Activated CD8-positive, alpha-beta T cell treated with anti-CD3 and anti-CD28 coated beads for 36 hours (primary cell): ENCODE measurements around the gene RSF1. TPM values are rescaled to one million over a fixed set of nuclear protein-coding genes. Genes with fewer than 3 reads are reported as not detected.
"Not testable (repeated sequence)": the region's sequence is repeated elsewhere in the genome, so short reads cannot be mapped to it uniquely, and the experiment has no call there.

Experiments
- ATAC-seq: fragments of 200-7000 bp; cut with Tn5 transposase; one replicate; pipeline ENCODE4 v1.10.0; 2021; ENCODE audit warnings: mild to moderate bottlenecking, moderate library complexity
- CTCF ChIA-PET: fragments of 350-600 bp; sonication (Branson Sonifier 250); formaldehyde crosslinking; loops from one replicate; lab custom pipeline; 2021; ENCODE audit warnings: antibody characterized with exemption; lab: Charles Lee
- POLR2A ChIA-PET: fragments of 350-600 bp; sonication (Branson Sonifier 250); formaldehyde crosslinking; loops from one replicate; lab custom pipeline; 2021; ENCODE audit warnings: antibody characterized with exemption; lab: Charles Lee
- DNase-seq: peaks from one replicate; pipeline ENCODE4 v3.0.0-alpha.2; 2020
- H3K27ac Mint-ChIP-seq: one replicate; pipeline ENCODE4 v1.8.0; 2021; ENCODE audit warnings: mild to moderate bottlenecking, mixed read lengths
- H3K27me3 Mint-ChIP-seq: one replicate; pipeline ENCODE4 v1.8.0; 2021; ENCODE audit warnings: mixed read lengths
- H3K36me3 Mint-ChIP-seq: one replicate; pipeline ENCODE4 v1.8.0; 2021; ENCODE audit warnings: low read depth, mixed read lengths
- H3K4me1 Mint-ChIP-seq: one replicate; pipeline ENCODE4 v1.8.0; 2021; ENCODE audit warnings: low read depth, mixed read lengths
- H3K4me3 Mint-ChIP-seq: one replicate; pipeline ENCODE4 v1.8.0; 2021; ENCODE audit warnings: mild to moderate bottlenecking, moderate library complexity, mixed read lengths
- H3K9me3 Mint-ChIP-seq: one replicate; pipeline ENCODE4 v1.8.0; 2021; ENCODE audit warnings: mixed read lengths
- CTCF ChIP-seq: fragments of 200-600 bp; IDR thresholded peaks from one replicate; pipeline ENCODE4 v1.8.0; 2022; ENCODE audit warnings: antibody characterized with exemption, mild to moderate bottlenecking
- intact Hi-C: fragments of 100-400 bp; cut with micrococcal nuclease; formaldehyde crosslinking; loops from one replicate; pipeline ENCODE4 v1.10.0; 2022
- total RNA-seq, 2 experiments: library from RNA; stranded (reverse); gene quantifications; one replicate each; pipeline ENCODE4 v1.2.3, GENCODE V29; 2021

The RSF1 gene
- total RNA-seq, 2 experiments from 2014 or later: 45.4 to 47.7 TPM

- ChIA-PET CTCF (no interaction called here), POLR2A (no interaction called here)
- Mint-ChIP-seq H3K27ac (no peak overlapping the region), H3K9me3 (peaks cover 12% of the 10 kb centered on the region), H3K36me3 (peaks cover 36% of the 10 kb centered on the region), H3K4me3 (no peak overlapping the region), H3K27me3 (no peaks in the 10 kb centered on the region), H3K4me1 (no peaks in the 10 kb centered on the region)
- TF ChIP-seq CTCF: no peak
- ATAC-seq (no peak), DNase-seq (no peak)
- intact Hi-C loops: no loop called here
Measured at GRCh38 chr11:77854838-77855237, 34.3 kb upstream of the RSF1 start.

DNA sequence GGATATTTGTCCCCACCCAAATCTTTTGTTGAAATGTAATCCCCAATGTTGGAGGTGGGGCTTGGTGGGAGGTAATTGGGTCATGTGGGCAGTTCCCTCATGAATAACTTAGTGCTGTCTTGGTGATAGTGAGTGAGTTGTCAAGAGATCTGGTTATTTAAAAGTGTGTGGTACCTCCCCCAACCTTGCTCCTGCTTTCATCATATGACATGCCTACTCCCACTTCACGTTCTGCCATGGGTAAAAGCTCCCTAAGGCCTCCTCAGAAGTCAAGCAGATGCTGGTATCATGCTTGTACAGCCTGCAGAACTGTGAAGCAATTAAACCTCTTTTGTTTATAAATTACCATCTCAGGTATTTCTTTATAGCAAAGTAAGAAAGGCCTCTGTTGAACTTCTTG lies 31.0 kb upstream of the RSF1 start:
- TF ChIP-seq CTCF: no peak
- ChIA-PET POLR2A (interaction anchor here (0.9 kb wide), 1 partner anchor 15 kb away, joined by 3 read pairs; no protein-coding TSS in a partner anchor), CTCF (no interaction called here)
- H3K27ac Mint-ChIP-seq: no peak overlapping the region
- no peaks in the 10 kb centered on the region for H3K27me3 Mint-ChIP-seq
- no peaks in the 10 kb centered on the region for H3K4me1 Mint-ChIP-seq
- intact Hi-C loops: no loop called here
- ATAC-seq (no peak), DNase-seq (no peak)
- peaks cover 11% of the 10 kb centered on the region for H3K9me3 Mint-ChIP-seq
- peaks cover 39% of the 10 kb centered on the region for H3K36me3 Mint-ChIP-seq
- no peak overlapping the region for H3K4me3 Mint-ChIP-seq

DNA sequence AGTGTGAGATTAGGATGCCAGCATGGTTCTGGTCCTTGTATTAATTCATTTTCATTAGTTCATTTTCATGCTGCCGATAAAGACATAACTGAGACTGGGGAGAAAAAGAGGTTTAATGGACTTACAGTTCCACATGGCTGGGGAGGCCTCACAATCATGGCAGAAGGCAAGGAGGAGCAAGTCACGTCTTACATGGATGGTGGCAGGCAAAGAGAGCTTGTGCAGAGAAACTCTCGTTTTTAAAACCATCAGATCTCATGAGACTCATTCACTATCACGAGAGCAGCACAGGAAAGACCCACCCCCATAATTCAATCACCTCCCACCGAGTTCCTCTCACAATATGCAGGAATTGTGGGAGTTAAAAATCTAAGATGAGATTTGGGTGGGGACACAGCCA lies 23.2 kb upstream of the RSF1 start:
- CTCF ChIA-PET, intact Hi-C loops, POLR2A ChIA-PET, DNase-seq, H3K4me1 Mint-ChIP-seq, ATAC-seq, H3K27ac Mint-ChIP-seq, H3K4me3 Mint-ChIP-seq, H3K27me3 Mint-ChIP-seq: not testable (repeated sequence)
- Mint-ChIP-seq H3K36me3 (peaks cover 28% of the 10 kb centered on the region), H3K9me3 (peaks cover 17% of the 10 kb centered on the region)

DNA sequence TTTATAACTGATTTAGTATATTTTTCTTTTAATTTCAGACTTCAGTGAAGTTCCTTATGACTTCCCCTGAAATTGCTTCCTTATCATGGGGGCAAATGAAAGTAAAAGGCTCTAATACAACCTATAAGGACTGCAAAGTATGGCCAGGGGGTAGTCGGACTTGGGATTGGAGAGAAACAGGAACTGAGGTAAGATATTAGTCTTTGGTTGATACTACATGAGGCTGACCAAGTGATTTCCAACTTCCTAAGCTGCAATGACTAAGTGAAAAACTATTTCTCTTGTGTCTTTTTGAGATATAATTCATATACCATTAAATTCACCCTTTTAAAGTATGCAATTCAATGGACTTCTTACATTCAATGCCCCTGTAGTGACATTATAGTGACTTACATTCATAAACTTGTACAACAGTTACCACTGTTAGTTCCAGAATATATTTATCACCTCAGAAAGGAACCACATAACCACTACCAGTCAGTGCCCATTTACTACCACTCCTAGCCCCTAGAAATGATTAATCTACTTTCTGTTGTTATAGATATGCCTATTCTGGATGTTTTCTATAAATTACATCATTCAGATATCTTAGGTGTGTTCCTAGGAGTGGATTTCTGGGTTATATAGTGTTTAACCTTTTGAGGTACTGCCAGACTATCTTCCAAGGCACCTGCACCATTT lies 22.1 kb upstream of the RSF1 start:
- Mint-ChIP-seq H3K27ac (no peak overlapping the region), H3K27me3 (no peaks in the 10 kb centered on the region), H3K4me1 (no peaks in the 10 kb centered on the region), H3K36me3 (peaks cover 28% of the 10 kb centered on the region), H3K9me3 (peaks cover 17% of the 10 kb centered on the region), H3K4me3 (no peak overlapping the region)
- ChIA-PET POLR2A (no interaction called here), CTCF (no interaction called here)
- DNase-seq: no peak
- intact Hi-C loops: no loop called here
- TF ChIP-seq CTCF: no peak
- ATAC-seq: no peak

DNA sequence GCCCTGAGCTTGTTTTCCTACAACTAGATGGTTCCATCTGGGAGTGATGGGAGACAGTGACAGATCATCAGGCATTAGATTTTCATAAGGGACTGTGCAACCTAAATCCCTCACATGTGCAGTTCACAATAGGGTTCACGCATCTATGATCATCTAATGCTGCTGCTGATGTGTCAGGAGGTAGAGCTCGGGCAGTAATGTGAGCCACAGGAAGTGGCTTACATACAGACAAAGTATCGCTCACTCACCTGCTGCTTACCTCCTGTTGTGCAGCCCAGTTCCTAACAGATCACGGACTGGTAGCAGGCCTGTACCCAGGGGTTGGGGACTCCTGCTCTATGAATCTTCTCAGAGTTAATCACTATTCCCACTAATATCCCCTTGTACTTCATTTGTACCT lies 12.8 kb upstream of the RSF1 start:
- ChIA-PET POLR2A (interaction anchor here (1.2 kb wide), 1 partner anchor 14 kb away, joined by 3 read pairs; no protein-coding TSS in a partner anchor), CTCF (interaction anchor here (0.6 kb wide), 1 partner anchor 531 kb away, joined by 3 read pairs; no protein-coding TSS in a partner anchor)
- DNase-seq: peak; percentile 13
- intact Hi-C loops: no loop called here
- H3K27me3 Mint-ChIP-seq: no peaks in the 10 kb centered on the region
- ATAC-seq: peak; percentile 60
- TF ChIP-seq CTCF: no peak
- H3K27ac Mint-ChIP-seq: no peak overlapping the region
- peaks cover 4% of the 10 kb centered on the region for H3K4me1 Mint-ChIP-seq
- no peaks in the 10 kb centered on the region for H3K36me3 Mint-ChIP-seq
- no peak overlapping the region for H3K4me3 Mint-ChIP-seq
- H3K9me3 Mint-ChIP-seq: peaks cover 3% of the 10 kb centered on the region
